Fibroblast of the aortic adventitia (primary cell): ENCODE measurements around the gene NTHL1. TPM values are rescaled to one million over a fixed set of nuclear protein-coding genes. Genes with fewer than 3 reads are reported as not detected.

ENCODE experiments used
- DNase-seq: peaks from one replicate; pipeline ENCODE4 v3.0.0-alpha.2; 2010; ENCODE audit warnings: low read depth
- H3K4me3 ChIP-seq: 2 replicates; pipeline ENCODE4 v1.5.1; 2011; ENCODE audit warnings: low read depth, mild to moderate bottlenecking, control low read depth, low read length, moderate library complexity
- total RNA-seq: library from RNA; depleted of rRNA; stranded (reverse); fragments of >200 nt; gene quantifications from 2 replicates; pipeline ENCODE4 v1.2.3, GENCODE V29; 2012; ENCODE audit warnings: low replicate concordance
- TF ChIP-seq, protein P1 (sequence below): IDR thresholded peaks from 2 replicates; pipeline ENCODE4 v1.5.1; 2011; ENCODE audit warnings: mild to moderate bottlenecking, low read length, control low read depth, inconsistent platforms; ENCODE audit not compliant: insufficient read depth

The NTHL1 gene
- total RNA-seq, 1 donor: 18.8 TPM

DNA sequence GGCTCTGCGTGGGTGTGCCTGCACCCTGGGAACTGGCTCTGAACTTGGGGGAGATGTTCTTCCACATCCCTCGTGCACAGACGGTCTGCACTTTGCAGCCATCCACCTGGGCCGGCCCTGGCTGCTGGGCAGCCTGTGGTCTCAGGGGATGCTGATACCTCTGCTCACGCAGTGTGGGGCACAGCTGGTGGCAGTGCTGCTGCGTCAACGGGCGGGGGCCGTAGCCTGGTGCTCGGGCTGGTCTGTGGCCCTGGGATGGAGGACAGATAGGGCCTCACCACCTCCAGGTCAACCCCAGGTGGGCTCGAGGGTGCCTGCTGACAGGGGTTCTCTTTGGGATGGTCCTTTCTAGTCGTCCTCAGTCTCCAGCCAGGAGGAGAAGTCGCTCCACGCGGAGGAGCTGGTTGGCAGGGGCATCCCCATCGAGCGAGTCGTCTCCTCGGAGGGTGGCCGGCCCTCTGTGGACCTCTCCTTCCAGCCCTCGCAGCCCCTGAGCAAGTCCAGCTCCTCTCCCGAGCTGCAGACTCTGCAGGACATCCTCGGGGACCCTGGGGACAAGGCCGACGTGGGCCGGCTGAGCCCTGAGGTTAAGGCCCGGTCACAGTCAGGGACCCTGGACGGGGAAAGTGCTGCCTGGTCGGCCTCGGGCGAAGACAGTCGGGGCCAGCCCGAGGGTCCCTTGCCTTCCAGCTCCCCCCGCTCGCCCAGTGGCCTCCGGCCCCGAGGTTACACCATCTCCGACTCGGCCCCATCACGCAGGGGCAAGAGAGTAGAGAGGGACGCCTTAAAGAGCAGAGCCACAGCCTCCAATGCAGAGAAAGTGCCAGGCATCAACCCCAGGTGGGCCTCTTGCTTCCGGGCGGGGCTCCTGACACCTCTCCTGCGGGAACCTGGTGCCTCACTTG lies 36.5 kb upstream of the NTHL1 start:
- TF ChIP-seq, protein P1, sequence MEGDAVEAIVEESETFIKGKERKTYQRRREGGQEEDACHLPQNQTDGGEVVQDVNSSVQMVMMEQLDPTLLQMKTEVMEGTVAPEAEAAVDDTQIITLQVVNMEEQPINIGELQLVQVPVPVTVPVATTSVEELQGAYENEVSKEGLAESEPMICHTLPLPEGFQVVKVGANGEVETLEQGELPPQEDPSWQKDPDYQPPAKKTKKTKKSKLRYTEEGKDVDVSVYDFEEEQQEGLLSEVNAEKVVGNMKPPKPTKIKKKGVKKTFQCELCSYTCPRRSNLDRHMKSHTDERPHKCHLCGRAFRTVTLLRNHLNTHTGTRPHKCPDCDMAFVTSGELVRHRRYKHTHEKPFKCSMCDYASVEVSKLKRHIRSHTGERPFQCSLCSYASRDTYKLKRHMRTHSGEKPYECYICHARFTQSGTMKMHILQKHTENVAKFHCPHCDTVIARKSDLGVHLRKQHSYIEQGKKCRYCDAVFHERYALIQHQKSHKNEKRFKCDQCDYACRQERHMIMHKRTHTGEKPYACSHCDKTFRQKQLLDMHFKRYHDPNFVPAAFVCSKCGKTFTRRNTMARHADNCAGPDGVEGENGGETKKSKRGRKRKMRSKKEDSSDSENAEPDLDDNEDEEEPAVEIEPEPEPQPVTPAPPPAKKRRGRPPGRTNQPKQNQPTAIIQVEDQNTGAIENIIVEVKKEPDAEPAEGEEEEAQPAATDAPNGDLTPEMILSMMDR: no peak
- no peak overlapping the region for H3K4me3 ChIP-seq
- DNase-seq: no peak

DNA sequence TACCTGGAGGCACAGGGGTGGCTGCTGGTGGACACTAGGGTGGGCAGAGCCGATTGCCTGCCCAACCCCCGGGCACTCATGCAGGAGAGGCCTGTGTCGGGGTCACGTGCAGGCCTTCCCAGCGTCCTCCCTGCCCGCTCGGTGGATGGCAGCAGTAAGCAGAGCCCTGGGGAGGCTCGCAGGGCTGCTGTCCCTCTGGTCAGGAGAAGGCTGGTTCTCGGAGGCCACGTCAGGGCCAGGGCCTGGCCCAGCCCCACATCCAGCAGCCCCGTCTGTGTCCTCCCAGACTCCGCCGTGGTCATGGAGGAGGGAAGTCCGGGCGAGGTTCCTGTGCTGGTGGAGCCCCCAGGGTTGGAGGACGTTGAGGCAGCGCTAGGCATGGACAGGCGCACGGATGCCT lies 35.8 kb upstream of the NTHL1 start:
- no peak overlapping the region for H3K4me3 ChIP-seq
- no peak for DNase-seq
- TF ChIP-seq, protein P1: no peak

DNA sequence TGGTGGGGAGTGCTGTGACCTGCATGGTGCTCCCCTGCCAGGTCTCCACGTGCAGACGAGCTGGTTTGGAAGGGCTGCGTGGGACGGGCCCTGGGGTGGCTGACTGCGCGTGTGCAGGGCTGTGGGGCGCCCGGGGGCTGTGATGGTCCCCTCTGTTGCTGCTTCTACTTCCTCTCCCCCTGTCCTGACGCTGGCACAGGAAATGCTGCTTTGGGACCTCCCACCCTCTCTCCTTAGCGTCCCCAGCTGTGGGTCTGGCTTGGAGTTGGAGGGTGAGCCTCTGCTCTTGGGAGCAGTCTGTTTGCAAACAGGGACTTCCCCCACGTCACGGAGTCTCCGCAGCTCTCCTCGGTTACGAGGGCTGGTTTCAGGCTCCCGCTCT lies 35.3 kb upstream of the NTHL1 start:
- H3K4me3 ChIP-seq: no peak overlapping the region
- TF ChIP-seq, protein P1: no peak
- DNase-seq: no peak

DNA sequence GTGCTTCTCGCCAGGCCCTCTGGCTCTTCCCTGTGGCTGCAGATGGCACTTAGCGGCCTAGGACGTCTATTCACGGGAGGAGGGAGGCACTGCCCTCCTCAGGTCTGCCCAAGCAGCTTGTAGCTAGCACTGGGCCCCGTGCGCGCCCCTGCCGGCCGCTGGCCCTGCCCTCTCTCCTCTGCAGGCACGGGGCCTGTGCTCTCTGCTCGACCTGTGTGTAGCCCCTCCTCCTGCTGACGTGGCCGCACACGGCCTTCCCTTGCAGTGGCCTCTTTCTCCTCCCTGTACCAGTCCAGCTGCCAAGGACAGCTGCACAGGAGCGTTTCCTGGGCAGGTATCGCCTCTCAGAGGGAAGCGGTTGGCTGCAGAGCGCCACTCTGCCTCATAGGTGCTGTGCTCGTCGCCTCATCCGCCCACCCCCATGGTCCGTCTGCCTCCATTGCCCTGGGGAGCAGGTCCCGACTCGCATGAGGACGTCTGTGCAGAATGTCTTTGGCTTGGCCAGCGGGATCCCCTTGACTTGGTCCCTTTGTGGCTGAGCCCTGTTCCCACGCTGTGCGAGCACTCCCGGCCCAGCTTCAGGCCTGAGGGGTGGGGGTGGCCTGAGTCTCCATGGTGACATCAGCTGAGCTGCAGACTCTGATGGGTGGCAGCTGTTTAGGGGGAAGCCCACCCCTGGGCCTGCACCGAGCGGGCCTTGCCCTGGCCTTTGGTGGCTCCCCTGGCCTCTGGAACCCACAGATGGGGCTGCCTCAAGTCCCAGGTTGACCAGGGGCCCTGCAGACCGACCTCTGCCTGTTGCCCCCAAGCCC lies 34.7 kb upstream of the NTHL1 start:
- no peak overlapping the region for H3K4me3 ChIP-seq
- DNase-seq: no peak
- TF ChIP-seq, protein P1: no peak

DNA sequence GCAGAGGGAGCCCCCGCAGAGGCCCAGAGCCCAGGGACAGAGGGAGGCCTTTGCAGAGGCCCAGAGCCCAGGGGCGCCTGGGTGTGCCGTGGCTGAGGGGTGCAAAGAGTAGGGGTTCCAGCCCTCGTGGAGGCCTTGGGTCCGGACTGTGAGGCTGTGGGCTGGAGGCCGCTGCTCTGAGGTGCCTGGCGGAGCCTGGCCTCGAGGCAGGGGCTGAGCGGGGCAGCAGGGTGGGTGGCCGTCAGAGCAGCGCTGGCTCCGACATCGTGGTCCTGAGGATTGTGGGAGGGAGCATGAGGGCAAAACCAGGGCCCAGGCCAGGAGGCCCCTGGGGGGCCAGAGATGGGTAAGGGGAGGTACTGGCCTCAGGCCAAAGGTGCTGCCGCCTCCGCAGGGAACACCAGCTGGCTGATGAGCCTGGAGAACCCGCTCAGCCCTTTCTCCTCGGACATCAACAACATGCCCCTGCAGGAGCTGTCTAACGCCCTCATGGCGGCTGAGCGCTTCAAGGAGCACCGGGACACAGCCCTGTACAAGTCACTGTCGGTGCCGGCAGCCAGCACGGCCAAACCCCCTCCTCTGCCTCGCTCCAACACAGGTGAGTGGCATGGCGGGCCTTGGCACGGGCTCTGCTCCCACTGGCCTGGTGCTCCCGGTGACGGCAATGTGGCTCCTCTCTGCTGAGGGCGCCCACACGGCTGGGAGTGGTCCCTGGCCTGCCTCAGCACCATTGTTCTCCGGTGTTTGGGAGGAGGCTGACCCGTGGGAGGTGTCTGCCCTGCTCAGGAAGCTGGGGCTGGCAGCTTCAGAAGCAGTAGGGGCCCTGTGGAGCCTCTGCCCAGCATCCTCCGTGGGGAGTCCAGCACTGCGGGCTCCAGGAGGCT lies 33.8 kb upstream of the NTHL1 start:
- no peak overlapping the region for H3K4me3 ChIP-seq
- TF ChIP-seq, protein P1: no peak
- DNase-seq: no peak

DNA sequence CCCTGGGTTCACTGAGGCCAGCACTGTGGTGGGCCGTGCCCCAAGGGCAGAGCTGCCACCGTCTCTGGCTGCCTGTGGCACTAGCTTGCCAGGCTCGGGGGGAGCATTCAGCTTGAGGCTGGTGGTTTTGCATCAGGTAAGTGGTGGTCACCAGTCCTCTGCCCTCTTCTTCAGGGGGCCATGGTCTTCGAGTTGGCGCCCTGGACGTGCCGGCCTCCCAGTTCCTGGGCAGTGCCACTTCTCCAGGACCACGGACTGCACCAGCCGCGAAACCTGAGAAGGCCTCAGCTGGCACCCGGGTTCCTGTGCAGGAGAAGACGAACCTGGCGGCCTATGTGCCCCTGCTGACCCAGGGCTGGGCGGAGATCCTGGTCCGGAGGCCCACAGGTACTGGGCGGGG lies 32.4 kb upstream of the NTHL1 start:
- TF ChIP-seq, protein P1: no peak
- H3K4me3 ChIP-seq: no peak overlapping the region
- DNase-seq: no peak
